HG03025 (cell line): ENCODE results near the gene MED13L.
"Not testable (repeated sequence)": the region's sequence is repeated elsewhere in the genome, so short reads cannot be mapped to it uniquely, and the experiment has no call there.

Experiments used
- ATAC-seq: cut with Tn5 transposase; IDR thresholded peaks from one replicate; pipeline ENCODE4 v1.9.1; 2021; ENCODE audit warnings: mild to moderate bottlenecking, moderate library complexity; ENCODE audit not compliant: unreplicated experiment, low FRiP score

The MED13L gene

GRCh38 chr12:116304621-116305020 is 27.1 kb upstream of the MED13L start:
- no peak for ATAC-seq

DNA sequence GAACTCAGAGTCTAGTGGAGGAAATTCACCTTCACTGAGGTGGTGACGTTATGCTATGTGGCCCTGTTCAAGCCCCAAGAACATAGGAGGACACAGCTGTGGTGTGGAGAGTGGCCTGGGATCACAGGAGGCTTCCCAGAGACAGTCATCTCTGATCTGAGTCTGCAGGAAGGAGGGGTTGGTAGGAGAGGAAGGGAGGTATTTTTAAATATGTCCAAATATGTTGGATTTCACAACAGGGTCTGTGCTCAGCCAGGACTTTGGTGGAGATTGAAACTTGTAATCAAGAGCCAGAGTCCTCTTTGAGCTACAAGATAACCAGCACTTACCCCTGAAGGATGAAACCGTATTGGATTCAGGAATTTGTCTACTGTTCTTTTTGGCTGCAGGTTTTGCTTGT is 26.4 kb upstream of the MED13L start:
- no peak for ATAC-seq

- no peak for ATAC-seq
These were observed 25.6 kb upstream of the MED13L start for GRCh38 chr12:116303066-116303465.

- ATAC-seq = no peak
These were observed 24.9 kb upstream of the MED13L start for GRCh38 chr12:116302166-116303058.

DNA sequence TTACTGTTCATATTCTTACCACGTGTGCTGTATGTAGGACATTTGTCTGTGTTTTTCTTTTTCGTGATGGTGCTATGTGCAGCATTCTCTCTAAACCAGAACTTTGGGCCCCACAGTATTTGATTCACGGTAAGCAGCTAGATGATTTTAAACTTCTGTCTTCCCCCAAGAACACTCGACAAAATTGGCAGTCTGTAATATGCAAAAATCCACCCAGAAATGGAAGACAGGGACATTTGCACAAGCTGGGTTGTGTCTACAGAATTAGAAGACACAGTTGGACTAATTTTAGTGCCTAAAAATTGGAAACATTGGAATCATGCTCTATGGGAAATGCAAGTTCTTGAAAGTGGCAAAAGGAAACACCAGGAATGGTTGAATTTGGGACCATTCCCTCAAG is 24.1 kb upstream of the MED13L start:
- no peak for ATAC-seq

GRCh38 chr12:116299665-116300328 is 22.3 kb upstream of the MED13L start:
- no peak for ATAC-seq

DNA sequence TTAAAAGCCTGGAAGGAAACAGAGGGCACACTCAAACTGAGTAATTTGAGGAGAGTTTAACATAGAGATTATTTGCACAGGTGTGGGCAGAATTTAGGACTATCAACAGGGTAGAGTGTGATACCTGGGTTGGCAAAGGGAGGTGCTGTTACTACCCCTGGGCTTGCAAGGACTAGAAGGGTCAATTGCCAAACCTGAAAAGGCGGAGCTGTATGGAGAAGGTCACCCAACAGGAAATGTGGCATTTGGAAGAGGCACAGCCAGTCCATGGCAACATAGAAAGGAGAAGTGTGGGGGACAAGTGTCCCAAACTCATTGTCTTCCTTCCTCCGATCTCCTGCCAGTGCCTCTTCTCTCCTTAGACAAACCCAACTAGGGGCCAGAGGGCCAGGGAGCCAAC is 21.6 kb upstream of the MED13L start:
- ATAC-seq = no peak

DNA sequence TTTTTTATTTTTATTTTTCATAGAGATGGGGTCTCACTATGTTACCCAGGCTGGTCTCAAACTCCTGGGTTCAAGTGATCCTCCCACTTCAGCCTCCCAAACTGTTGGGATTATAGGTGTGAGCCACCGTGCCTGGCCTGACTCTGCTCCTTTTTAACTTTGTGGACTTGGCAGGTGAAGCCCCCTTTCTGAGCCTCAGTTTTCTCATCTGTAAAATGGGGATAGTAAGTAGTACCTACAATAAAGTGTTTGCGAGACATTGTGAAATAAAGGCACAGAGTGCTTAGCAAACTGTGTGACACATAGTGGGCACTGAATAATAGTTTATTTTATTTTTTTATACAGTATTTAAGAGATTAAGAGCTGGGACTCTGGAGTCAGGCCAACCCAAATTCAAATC is 21.1 kb upstream of the MED13L start:
- ATAC-seq = no peak

DNA sequence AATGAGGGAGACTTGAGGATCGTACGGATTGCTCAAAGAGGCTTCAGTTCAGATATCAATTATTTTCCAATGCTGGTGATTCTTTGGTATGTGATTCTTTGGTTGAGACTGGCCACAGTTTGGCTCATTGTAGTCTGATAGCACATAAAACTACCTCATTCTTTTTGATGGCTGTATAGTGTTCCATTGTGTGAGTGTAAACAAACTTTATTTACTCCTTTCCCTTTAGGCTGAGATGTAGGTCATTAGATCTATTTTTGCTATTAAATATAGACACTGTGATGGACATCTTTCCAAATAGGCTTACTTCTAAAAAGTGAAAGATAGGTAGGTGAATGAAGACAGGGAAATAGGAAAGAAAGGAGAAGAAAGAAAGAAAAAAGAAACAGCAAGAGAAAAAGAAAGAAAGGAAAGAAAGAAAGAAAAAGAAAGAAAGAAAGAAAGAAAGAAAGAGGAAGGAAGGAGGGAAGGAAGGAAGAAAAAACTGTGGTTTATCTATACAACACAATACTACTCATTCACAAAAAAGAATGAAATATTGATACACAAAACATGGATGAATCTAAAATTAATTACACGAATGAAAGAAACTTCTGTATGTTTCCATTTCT is 19.8 kb upstream of the MED13L start:
- ATAC-seq = no peak

- ATAC-seq = no peak
These were observed 18.1 kb upstream of the MED13L start for GRCh38 chr12:116295327-116296263.

- ATAC-seq = no peak
These were observed 17.1 kb upstream of the MED13L start for GRCh38 chr12:116294454-116295165.

- ATAC-seq = no peak
These were observed 16.4 kb upstream of the MED13L start for GRCh38 chr12:116293687-116294453.

DNA sequence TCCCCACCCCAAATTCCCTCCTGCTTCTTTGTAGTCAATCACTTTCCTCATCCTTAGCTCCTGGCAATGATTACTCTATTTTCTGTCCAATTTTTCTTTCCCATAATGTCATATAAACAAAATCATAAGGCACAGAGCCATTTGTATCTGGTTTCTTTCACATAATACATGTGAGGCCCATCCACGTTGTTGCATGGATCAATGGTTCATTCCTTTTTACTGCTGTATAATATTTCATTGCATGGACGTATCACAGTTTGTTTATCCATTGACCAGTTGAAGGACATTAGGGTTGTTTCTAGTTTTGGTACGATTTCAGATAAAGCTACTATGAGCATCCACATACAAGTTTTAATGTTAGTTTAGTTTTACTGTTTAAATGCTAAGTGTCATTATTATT is 13.7 kb upstream of the MED13L start:
- no peak for ATAC-seq

GRCh38 chr12:116288735-116289134 is 11.2 kb upstream of the MED13L start:
- no peak for ATAC-seq

GRCh38 chr12:116287842-116288301 is 10.4 kb upstream of the MED13L start:
- no peak for ATAC-seq

GRCh38 chr12:116284396-116284795 is 6.9 kb upstream of the MED13L start:
- no peak for ATAC-seq

GRCh38 chr12:116283881-116284280 is 6.4 kb upstream of the MED13L start:
- not testable (repeated sequence) for ATAC-seq

GRCh38 chr12:116282371-116283286 is 5.1 kb upstream of the MED13L start:
- ATAC-seq = no peak
